Adrenal gland (tissue), 5 donors: ENCODE results near the gene GNG11.

ENCODE experiments used
- CTCF ChIP-seq, 6 experiments: fragments of 450-650 bp in 4 of 6; fragments of 200-600 bp in 2 of 6; sonication (generic) in 1 of 6; IDR thresholded peaks; 1 replicate in 5 of 6; 2 replicates in 1 of 6; pipeline versions ENCODE4 v1.5.1 to v1.8.0; 2016 to 2021; ENCODE audit warnings: antibody characterized with exemption in 6 of 6, mild to moderate bottlenecking in 2 of 6, moderate library complexity in 1 of 6
- POLR2A ChIP-seq, 2 donors: fragments of 450-650 bp; IDR thresholded peaks; one replicate each; pipeline ENCODE4 v1.6.1; 2017; ENCODE audit warnings: antibody characterized with exemption in 2 of 2, mild to moderate bottlenecking in 2 of 2, moderate library complexity in 1 of 2
- donor health status: DM: no; HTN: no; CAD: no.

- TF ChIP-seq POLR2A (IDR thresholded peaks at IDR 0.05) (no peak), CTCF (IDR thresholded peaks at IDR 0.05) (no peak)
Measured at GRCh38 chr7:93883078-93883916, 38.2 kb upstream of the GNG11 start.
